ENCODE measurements around the gene IPO5.
"Not testable (repeated sequence)": the region's sequence is repeated elsewhere in the genome, so short reads cannot be mapped to it uniquely, and the experiment has no call there.

Gene IPO5

GRCh38 chr13:97982286-97982685 lies 28.8 kb downstream of the IPO5 start:
- in situ Hi-C loops (cut with MboI; ENCODE audit: low sequenced_read_pairs, unreplicated experiment): loop anchor here (25.0 kb wide), 1 partner anchor 545 kb away; the partner anchor contains the start of gene RAP2A
- TF ChIP-seq, protein P1, sequence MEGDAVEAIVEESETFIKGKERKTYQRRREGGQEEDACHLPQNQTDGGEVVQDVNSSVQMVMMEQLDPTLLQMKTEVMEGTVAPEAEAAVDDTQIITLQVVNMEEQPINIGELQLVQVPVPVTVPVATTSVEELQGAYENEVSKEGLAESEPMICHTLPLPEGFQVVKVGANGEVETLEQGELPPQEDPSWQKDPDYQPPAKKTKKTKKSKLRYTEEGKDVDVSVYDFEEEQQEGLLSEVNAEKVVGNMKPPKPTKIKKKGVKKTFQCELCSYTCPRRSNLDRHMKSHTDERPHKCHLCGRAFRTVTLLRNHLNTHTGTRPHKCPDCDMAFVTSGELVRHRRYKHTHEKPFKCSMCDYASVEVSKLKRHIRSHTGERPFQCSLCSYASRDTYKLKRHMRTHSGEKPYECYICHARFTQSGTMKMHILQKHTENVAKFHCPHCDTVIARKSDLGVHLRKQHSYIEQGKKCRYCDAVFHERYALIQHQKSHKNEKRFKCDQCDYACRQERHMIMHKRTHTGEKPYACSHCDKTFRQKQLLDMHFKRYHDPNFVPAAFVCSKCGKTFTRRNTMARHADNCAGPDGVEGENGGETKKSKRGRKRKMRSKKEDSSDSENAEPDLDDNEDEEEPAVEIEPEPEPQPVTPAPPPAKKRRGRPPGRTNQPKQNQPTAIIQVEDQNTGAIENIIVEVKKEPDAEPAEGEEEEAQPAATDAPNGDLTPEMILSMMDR (IDR thresholded peaks at IDR 0.05; ENCODE audit: borderline replicate concordance, control extremely low read depth, extremely low read depth, insufficient read depth, missing control alignments): no peak
- DNase-seq (ENCODE audit: low spot score): no peak

GRCh38 chr13:97986835-97987234 lies 33.4 kb downstream of the IPO5 start:
- DNase-seq (ENCODE audit: low spot score): no peak
- in situ Hi-C loops (cut with MboI; ENCODE audit: low sequenced_read_pairs, unreplicated experiment): loop anchor here (25.0 kb wide), 1 partner anchor 550 kb away; the partner anchor contains the start of gene RAP2A
- TF ChIP-seq, protein P1 (IDR thresholded peaks at IDR 0.05; ENCODE audit: borderline replicate concordance, control extremely low read depth, extremely low read depth, insufficient read depth, missing control alignments): no peak

GRCh38 chr13:97999653-98000052 lies 46.2 kb downstream of the IPO5 start:
- DNase-seq (ENCODE audit: low spot score): no peak
- TF ChIP-seq, protein P1 (IDR thresholded peaks at IDR 0.05; ENCODE audit: borderline replicate concordance, control extremely low read depth, extremely low read depth, insufficient read depth, missing control alignments): no peak
- in situ Hi-C loops (cut with MboI; ENCODE audit: low sequenced_read_pairs, unreplicated experiment): loop anchor here (25.0 kb wide), 1 partner anchor 562 kb away; the partner anchor contains the start of gene RAP2A

- in situ Hi-C loops (cut with MboI; ENCODE audit: low sequenced_read_pairs, unreplicated experiment): no loop called here
- DNase-seq (ENCODE audit: low spot score): no peak
- TF ChIP-seq, protein P1 (IDR thresholded peaks at IDR 0.05; ENCODE audit: borderline replicate concordance, control extremely low read depth, extremely low read depth, insufficient read depth, missing control alignments): no peak
Measured at GRCh38 chr13:98004107-98004506, 50.6 kb downstream of the IPO5 start.

DNA sequence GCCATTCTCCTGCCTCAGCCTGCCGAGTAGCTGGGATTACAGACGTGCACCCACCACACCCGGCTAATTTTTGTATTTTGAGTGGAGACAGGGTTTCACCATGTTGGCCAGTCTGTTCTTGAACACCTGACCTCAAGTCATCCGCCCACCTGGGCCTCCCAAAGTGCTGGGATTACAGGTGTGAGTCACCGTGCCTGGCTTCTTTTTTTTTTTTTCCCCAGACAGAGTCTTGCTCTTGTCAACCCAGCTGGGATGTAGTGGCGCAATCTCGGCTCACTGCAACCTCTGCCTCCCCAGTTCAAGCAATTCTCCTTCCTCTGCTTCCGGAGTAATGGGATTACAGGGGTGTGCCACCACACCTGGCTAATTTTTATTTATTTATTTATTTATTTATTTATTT lies 51.5 kb downstream of the IPO5 start:
- DNase-seq (ENCODE audit: low spot score); in situ Hi-C loops (cut with MboI; ENCODE audit: low sequenced_read_pairs, unreplicated experiment): not testable (repeated sequence)

DNA sequence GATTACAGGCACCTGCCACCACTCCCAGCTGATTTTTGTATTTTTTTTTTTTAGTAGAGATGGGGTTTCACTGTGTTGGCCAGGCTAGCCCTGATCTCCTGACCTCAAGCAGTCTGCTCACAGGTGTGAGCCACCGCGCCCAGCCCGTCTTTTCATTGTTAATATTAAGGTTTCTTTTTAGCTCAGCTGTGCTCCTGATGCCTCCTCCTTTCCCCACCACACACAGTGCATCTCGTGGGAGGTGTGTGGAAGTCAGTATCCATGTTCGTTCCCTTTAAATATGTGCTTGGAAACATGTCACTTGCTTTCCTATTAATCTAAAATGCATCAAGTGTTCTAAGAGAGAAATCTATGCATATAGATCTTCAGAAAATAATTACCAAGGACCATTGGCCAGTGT lies 53.5 kb downstream of the IPO5 start:
- TF ChIP-seq, protein P1 (IDR thresholded peaks at IDR 0.05; ENCODE audit: borderline replicate concordance, control extremely low read depth, extremely low read depth, insufficient read depth, missing control alignments): no peak
- in situ Hi-C loops (cut with MboI; ENCODE audit: low sequenced_read_pairs, unreplicated experiment): no loop called here
- DNase-seq (ENCODE audit: low spot score): no peak

DNA sequence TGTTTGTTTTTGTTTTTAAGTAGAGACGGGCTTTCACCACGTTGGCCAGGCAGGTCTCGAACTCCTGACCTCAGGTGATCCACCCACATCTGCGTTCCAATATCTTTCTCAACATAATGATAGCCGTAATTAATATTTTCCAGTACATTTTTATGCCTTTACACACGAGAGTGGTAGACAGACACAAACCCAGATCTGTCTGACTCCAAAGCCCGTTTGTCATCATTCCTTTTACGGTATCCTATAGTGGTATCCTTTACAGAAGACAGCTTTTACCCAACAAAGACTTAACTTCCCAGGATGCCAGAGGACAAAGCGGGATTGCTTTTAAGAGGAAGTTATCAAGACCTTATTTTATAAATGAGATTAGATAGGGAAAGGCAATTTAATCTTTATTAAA lies 59.8 kb downstream of the IPO5 start:
- DNase-seq (ENCODE audit: low spot score): no peak
- in situ Hi-C loops (cut with MboI; ENCODE audit: low sequenced_read_pairs, unreplicated experiment): no loop called here
- TF ChIP-seq, protein P1 (IDR thresholded peaks at IDR 0.05; ENCODE audit: borderline replicate concordance, control extremely low read depth, extremely low read depth, insufficient read depth, missing control alignments): no peak

Measured in GM13976 (cell line).